CD4-positive, alpha-beta T cell treated with Interleukin-10 for 1 hour (primary cell): ENCODE data around the gene PRDM5.

Experiments
- DNase-seq: peaks from one replicate; pipeline ENCODE4 v3.0.0-alpha.2; 2020

PRDM5 gene

GRCh38 chr4:120922381-120923206 lies at the start of gene PRDM5:
PRDM5 (minus strand) TSS chr4:120922726; CDS start chr4:120922608, 118 bp downstream.
- peak; percentile 12 for DNase-seq

GRCh38 chr4:120971884-120972283 lies 49.4 kb upstream of the PRDM5 start:
- no peak for DNase-seq

GRCh38 chr4:120965938-120966337 lies 43.4 kb upstream of the PRDM5 start:
- no peak for DNase-seq

GRCh38 chr4:120964596-120964995 lies 42.1 kb upstream of the PRDM5 start:
- no peak for DNase-seq

- no peak for DNase-seq
These were observed 40.9 kb upstream of the PRDM5 start for GRCh38 chr4:120963449-120963848.

- DNase-seq, result no peak
These were observed 38.2 kb upstream of the PRDM5 start for GRCh38 chr4:120960656-120961267.

- no peak for DNase-seq
These were observed 25.9 kb upstream of the PRDM5 start for GRCh38 chr4:120948382-120948781.

- DNase-seq, result no peak
These were observed 20.2 kb upstream of the PRDM5 start for GRCh38 chr4:120942776-120943175.

GRCh38 chr4:120940547-120940946 lies 18.0 kb upstream of the PRDM5 start:
- no peak for DNase-seq

GRCh38 chr4:120939693-120940092 lies 17.2 kb upstream of the PRDM5 start:
- DNase-seq, result no peak

GRCh38 chr4:120929847-120930246 lies 7.3 kb upstream of the PRDM5 start:
- no peak for DNase-seq

- DNase-seq, result no peak
These were observed 5.4 kb upstream of the PRDM5 start for GRCh38 chr4:120927801-120928409.

- no peak for DNase-seq
These were observed 4.0 kb upstream of the PRDM5 start for GRCh38 chr4:120926358-120927025.

- no peak for DNase-seq
These were observed 2.4 kb upstream of the PRDM5 start for GRCh38 chr4:120924931-120925330.

- no peak for DNase-seq
These were observed 639 bp upstream of the PRDM5 start for GRCh38 chr4:120923207-120923522.

- peak; percentile 25 for DNase-seq
These were observed 808 bp downstream of the PRDM5 start for GRCh38 chr4:120921456-120922380.

- no peak for DNase-seq
These were observed 1.9 kb downstream of the PRDM5 start for GRCh38 chr4:120920666-120921065.

- no peak for DNase-seq
These were observed 3.2 kb downstream of the PRDM5 start for GRCh38 chr4:120919358-120919757.

- no peak for DNase-seq
These were observed 3.7 kb downstream of the PRDM5 start for GRCh38 chr4:120918788-120919187.

- no peak for DNase-seq
These were observed 4.4 kb downstream of the PRDM5 start for GRCh38 chr4:120918092-120918491.

GRCh38 chr4:120916937-120917336 lies 5.6 kb downstream of the PRDM5 start:
- no peak for DNase-seq

GRCh38 chr4:120915336-120915735 lies 7.2 kb downstream of the PRDM5 start:
- DNase-seq, result no peak

GRCh38 chr4:120903419-120903818 lies 19.1 kb downstream of the PRDM5 start:
- DNase-seq, result no peak
